Ecto neural progenitor cell (in vitro differentiated cells): ENCODE data around the gene MEF2C.
"Not testable (repeated sequence)": the region's sequence is repeated elsewhere in the genome, so short reads cannot be mapped to it uniquely, and the experiment has no call there.

Experiments used
- DNase-seq: peaks from one replicate; pipeline ENCODE4 v3.0.0-alpha.2; 2018; ENCODE audit warnings: low spot score

Gene MEF2C

DNA sequence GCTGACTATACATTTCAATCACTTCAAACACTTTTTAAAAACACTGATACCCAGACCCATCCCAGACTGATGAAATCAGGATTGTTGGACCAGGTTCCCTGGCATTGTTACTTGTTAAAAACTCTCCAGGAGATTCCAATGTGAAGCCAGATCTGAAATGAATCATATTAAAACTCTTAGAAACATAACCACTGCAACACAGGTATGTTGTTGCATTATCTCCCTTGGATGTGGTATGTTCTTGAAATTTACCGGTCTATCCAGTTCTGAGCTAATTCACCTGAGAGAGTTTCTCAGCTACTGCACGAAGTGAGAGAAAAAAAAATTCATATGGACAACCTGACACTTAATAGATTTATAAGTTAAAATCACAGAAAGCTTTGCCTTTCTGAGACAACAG lies 21.8 kb downstream of the MEF2C start:
- no peak for DNase-seq

DNA sequence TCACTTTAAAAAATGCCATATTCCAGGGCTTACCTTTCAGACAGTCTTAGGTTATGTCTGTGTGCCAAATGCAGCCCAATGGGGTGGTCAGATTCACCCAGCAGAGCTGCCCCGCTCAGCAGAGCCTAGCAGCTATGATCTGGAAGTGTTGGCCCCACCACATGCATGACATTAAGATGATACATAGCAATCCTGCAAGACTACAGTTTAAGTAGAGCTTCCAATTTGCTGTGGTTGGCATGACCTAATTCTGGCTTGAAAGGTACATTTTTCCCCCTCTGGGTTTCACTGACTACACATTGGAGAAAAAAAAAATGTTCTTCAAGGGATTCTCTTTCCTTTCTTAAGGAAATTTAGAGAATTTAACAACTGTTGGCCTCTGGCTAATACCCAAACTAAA lies 22.5 kb downstream of the MEF2C start:
- no peak for DNase-seq

DNA sequence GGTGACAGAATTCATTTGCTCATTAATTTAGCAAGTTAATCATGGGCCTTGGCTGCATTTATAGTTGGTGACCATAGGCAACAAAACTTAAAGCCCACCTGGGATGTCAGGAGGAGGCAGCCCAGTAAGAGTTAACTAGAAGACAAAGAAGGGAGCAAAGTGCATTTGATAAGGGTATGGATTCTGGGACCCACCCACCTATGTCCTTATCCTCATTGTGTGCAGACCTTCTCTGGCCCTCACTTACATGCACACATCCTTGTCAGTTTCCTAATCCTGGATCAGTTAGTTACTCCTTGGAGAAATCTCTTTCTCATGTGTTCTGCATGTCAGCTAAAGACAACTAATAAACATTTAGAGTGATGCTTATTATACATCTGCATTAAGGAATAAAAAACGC lies 24.6 kb downstream of the MEF2C start:
- DNase-seq: no peak

DNA sequence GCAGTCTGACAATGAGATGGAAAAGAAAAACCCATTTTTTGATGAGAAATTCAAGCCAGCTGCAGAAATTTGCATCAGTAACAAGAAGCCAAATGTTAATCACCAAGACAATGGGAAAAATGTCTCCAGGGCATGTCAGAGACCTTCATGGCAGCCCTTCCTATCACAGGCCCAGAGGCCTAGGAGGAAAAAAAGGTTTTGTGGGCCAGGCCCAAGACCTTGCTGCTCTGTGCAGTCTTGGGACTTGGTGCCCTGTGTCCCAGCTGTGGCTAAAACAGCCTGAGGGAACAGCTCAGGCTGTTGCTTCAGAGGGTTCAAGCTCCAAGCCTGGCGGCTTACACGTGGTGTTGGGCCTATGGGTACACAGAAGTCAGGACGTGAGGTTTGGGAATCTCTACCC lies 26.6 kb downstream of the MEF2C start:
- DNase-seq: not testable (repeated sequence)

DNA sequence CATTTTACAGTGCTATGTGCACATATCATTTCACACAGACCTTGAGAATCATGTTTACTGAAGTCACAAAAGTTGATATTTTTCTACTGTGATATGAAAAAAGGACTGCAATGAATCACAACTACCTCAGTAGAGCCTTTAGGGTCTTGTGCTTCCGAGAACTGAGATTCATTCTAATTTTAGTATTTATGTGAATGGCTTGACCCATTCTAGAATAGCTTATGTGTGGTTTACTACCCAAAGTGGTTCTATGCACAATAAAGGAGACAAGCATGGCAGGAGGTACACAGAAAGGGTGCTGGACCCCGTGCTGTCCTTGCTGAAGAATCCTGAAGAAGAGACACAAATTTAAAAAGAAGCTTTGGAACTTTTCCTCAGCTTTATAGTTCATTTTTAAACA lies 28.2 kb downstream of the MEF2C start:
- DNase-seq: no peak

DNA sequence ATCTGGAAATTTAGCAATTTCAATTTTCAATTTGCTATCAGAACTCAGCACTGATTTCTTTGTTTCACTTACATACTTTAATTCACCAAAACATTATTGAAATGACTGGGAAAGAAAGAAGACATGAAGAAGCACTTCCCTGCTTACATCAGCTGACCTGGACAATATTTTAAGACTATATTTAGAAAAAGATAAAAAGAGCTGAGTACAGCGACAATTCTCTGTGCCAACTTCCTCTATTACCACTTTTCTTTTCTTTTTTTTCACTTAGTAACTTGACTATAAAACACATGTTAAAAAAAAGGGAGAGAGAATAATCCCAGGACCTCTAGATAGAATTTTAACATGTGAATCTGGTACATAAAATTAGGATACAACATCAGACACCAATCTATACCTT lies 35.6 kb downstream of the MEF2C start:
- DNase-seq: no peak

DNA sequence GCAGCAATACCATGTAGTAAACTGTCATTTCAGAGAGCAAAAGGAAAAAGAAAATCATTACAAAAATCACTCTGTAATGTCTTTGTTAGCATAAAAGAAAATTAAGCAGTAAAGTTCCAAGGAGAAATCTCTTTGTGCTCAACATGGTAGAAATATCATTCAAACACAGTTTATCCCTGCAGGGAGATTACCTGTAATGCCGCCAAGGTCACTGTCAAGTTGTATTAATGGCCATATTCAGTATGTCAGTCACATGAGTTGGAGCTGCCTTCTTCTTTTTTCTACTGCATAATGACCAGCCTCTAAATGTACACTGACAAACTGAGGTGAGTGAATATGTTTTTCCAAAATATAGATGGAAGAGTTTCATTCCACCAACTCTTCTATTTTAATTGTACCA lies 36.5 kb downstream of the MEF2C start:
- no peak for DNase-seq

DNA sequence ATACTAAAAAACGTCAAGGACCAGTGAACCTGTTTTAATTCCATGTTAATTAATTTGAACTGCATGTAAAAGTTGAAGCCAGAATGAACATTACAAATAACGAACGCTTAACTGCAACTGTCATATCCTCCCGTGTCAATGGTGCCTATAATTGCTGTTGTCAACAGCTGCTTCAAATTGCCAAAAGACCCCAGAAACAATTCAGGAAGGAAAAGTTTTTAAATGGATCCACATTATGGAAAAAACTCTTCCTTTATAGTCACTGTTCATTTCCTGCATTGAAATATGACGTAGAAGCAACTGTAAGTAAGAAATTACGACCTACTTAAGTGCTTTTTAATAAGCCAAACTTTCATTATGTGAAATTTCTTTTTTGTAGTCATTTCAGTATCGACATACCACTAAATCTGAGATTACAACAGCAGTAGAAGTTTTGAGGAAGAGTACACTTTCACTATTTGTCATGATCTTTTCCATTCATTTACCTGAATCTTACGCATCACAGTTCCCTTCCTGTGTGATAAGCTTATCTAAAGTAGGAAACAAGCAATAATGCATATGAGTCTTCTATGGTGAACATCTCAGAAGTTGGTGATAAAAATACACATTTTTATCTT lies 37.8 kb downstream of the MEF2C start:
- no peak for DNase-seq

DNA sequence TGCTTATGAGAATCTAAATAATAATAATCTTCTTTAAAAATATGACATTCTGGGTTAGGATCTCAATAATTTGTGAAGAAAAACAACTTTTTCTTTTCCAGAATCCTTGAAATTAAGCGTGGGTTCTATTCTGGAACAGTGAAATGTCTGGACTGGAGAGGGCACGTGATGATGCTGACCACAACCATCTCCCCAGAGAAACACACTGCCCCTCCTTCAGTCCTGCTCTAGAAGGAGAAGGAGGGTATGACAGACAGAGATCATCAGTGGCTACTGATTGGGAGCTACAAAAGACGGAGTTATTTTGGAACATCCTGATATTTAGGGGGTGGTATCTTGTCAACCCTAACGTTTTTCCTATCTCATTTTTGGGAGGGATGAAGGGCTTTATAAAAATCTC lies 40.2 kb downstream of the MEF2C start:
- no peak for DNase-seq

DNA sequence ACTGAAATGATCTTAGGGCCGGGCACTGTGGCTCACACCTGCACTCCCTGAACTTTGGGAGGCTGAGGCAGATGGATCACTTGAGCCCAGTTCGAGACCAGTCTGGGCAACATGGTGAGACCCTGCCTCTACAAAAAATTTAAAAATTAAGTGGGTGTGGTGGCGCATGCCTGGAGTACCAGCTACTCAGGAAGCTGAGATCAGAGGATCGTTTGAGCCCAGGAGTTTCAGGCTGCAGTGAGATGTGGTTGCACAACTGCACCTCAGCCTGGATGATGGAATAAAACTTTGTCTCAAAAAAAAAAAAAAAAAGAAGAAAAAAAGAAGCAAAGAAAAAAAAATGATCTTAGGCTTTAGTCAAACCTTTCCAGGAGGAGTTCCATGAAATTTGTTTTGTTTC lies 41.8 kb downstream of the MEF2C start:
- DNase-seq: no peak

DNA sequence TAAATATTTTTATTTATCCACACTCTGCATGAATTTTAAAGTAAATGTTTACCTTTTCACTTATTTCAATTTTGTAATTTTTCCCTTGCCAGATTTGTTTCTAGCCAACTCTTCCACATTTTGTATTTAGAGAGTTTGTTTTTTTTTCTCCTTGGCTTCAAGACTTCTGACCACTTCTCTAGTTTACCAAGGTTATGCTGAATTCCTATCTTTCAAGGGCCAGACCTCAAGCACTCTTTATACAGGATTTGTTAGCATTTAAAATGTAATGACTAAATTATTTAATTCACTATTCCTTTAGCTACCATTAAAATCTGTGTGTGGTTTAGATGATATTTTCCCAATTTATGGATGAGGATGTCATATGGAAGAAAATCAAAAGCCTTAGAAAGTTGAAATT lies 42.5 kb downstream of the MEF2C start:
- DNase-seq: no peak

DNA sequence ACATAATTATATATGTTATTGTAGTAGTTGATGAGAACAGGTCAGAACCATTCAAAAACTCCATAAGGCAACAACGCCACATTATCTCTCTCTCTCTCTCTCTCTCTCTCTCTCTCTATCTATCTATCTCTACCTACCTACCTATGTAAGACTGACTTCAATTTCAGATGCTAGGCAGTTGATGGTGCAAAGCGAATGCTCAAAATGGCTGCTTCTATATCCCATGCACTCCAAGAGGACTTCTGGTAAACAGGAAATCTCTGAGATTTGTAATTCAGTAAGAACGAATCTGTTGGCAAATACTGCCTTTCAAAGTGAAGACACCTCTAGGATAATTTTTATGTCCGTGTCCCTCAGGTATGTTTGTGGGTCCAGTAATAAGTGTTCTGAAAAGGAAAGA lies 43.7 kb downstream of the MEF2C start:
- DNase-seq: no peak

DNA sequence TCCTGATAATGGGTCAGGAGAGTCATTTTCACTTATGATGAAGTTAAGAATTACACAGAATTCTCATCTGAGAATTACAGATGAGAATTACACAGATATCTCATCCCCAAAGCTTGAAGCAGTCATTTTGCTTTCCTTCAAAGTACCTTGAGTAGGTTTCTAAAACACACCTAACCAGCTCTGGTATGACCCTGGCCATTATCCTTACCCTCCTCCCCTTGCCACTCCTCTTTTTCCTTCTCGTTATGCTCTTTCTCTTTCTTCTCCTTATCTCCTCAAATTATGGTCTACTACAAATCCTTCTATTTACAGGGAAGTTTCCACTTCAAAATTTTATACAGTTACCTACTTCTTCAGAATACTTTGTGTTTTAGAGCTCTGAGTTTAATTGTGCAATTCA lies 44.5 kb downstream of the MEF2C start:
- no peak for DNase-seq

DNA sequence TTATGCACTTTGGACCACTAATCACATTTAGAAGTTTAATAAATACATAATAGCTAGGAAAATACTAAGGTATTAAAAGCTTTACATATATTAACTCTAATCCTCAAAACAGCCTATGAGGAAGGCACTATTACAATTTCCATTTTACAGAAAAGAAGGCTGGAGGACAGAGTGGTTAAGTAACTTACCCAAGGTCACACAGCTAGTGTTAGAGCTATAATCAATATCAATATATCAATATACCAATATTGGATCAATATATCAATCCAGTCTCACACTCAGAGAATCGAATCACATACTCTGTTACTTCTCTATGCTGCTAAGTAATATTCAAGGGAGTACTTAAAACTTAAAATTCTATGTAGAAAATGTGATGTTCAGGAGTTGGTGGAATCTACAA lies 45.2 kb downstream of the MEF2C start:
- no peak for DNase-seq

DNA sequence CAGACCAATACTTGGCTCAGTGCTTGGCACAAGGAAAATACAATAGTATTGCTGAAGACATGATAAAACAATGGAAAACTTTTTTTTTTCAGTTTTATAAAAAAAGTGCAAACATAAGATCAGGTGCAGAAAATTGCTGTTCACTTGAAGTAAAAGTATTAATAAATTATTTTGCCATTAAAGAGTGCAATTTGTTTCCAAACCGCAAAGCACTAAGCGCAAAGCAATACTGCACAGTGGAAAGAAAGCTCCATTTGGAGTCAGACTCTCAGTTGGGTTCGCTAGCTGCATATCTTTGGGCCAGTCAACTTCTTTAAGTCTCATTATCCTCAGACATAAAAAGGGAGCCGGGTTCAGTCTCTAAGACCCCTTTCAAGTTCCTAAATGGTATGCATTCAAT lies 45.8 kb downstream of the MEF2C start:
- no peak for DNase-seq

DNA sequence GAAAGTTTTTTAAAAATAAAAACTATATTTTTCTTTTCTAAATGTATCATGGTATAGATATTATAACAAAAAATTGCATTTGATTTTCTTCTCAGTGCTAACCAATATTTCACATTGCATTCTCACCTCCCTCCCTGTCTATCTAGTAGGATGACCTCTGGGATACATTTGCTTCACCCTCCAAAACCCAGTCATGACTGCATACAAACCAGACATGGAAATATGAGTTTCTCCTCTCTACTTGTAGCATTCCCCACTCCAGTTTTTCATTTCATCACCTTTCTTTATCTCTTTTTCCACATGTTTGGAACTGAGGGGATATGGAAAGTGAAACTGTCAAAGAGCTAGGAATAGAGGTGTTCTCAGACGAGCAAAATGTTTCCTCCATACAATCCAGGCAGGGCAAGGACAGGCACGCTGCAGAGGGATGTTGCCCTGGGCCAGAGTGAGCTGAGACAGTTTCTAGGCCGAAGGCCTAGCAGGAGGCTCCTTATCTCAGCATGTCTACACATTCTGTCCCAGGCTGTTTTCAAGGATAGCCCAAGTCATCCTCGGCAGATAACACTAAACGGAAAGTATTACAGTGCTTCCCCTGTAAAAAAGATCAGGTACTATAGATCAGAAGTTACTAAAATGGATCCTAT lies 46.7 kb downstream of the MEF2C start:
- no peak for DNase-seq

DNA sequence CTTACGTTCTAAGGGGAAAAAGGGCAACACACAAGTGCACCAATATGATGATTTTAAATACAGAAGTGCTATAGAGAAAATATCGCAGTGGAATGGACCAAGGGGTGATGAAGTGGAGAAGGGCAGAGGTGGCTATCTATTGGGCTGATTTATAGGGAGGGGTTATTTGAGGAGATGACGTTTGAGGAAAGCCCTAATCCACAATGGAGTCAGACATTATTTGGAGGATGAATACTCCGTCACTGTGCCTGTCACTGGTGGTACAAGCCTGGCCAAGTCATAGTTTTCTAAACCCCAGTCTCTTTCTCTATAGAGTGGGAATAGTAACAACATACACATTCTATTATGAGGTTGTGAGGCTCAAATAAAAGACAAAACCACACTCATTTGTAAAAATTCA lies 48.5 kb downstream of the MEF2C start:
- no peak for DNase-seq

DNA sequence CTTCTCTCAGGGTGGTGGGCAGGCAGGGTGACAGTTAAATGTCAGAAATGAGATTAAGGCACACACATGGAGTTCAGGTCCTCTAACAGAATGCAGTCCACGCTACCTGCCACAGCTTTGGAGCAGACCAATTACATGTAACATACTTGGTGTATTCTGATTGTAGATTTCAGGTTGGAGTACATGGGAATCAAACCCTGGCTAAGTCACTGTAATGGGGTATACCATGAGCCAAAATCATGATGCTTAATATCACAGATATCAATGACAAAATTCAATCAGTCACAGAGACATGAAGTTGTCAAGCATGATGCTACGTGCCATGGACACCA lies 48.9 kb downstream of the MEF2C start:
- DNase-seq: no peak

DNA sequence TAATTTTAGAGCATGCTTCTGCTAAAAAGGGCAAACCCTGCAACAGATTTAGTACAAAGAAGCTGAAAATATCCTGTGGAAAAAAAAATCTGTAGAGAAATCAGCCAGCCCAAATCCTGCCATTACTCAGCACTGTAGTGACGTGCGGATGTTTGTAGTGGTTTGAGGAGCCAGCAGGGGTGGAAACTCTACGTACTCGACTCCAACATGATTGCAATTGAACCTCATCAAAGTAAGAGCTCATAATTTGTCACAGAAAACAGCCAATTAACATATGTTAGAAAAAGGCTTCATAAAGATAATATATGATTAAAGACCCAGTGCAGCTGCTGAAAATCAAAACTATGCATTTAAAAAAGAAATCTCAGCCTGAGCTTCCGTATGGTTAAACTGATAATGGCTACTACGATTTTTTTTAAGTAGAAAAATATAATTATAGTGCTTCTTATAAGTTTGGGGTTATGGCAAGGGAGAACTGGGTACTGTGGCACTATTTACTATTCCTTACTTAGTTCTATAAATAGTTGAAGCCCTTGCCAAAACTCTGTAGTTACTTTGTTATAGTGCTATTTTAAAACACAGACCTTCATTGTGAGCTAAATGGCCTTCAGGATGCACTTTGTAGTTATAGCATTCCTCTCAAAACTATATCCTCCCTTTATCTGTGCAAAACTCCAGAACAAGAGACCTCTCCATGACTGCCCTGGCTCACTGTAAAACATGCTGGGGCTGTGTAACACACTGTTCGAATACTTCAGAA lies 49.4 kb downstream of the MEF2C start:
- no peak for DNase-seq

DNA sequence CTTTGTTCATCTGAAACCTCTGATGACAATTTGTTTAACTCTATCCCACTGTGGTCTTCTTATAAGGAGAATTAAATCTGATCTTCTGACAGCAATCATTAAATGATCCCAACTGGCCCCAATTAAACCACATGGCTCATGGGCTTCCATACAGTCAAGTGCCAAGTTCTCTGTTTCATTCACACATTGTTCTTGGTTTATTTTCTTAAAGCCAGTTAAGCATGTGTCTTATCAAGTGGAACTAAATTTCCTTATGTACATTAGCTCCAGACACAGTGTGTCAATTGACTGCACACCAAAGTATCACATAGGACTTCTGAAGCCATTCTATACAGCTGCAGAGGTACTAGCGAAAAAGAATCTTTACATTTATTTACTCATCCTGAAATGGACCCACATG lies 51.2 kb downstream of the MEF2C start:
- DNase-seq: no peak

DNA sequence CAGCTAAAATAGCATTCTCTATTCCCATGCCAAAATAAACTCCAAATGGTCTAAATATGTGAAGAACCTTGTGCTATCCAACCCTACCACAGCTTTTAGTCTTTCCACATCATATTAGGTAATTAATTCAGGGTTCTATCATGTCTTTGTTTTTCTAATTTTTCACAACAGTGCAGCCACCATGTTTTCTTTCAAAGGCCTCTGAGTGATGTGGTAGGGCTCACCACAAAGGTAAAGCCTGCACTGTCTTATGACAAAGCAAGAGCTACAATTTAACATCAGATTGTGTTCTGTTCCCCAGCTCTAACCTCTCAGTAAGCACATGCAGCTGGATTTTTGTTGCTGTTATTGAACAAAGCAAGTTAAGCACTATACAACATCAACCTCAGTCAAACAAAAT lies 52.4 kb downstream of the MEF2C start:
- no peak for DNase-seq

DNA sequence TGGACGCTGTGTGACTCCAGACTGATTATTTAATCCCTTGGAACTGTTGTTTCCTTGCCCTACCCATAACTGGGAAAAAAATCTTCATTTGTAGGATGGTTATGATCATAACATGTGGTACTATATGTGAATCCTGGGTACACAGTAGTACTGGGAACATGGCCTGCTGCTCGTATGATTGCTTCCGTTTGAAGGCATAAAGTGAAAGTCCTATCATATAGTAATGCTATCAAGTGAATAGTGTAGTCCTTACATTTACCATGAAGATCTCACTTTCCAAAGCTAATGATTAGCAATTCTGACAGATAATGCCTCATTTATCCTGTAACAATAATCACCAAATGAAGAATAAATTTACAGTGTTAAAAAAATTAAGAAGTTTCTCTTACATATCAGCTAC lies 53.2 kb downstream of the MEF2C start:
- DNase-seq: no peak

DNA sequence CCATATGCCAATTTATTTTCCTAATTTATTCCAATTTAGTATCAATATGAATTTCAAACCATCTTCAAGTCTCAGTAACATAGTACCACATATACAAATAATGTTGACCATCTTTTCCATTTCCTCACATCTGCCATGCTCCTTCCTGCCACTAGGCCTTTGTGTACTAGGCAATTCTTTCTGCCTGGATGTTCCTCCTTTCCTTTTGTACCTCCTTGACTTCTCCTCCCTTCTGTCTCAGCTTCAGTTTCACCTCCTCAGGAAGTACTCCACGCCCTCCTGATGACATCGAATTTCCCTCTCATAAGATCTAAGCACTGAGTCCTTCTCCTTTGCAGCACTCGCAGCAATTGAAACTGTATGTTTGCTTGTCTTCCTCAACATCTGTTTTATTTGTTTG lies 53.9 kb downstream of the MEF2C start:
- no peak for DNase-seq

DNA sequence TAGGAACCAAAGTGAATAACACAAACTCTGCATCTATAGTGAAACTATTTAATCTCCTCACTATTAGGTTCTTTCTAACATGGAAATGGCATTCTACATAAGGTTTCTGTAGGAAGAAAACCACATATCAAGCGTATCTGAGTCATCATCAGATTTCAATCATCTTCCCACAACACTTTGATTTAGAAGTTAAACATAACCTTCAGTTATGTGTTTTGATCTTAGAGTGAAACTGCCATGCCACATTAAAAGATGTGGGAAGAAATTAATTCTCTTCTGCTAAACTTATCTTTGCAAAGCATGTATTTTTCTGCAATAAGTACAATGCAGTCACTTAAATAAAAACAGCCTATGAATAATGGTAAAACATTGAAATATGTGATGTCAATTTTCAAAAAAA lies 55.0 kb downstream of the MEF2C start:
- DNase-seq: no peak
